ENCODE data around the gene ZFYVE27. TPM values are rescaled to one million over a fixed set of nuclear protein-coding genes. Genes with fewer than 3 reads are reported as not detected.
A peak's percentile ranks its signal among the peaks of the same experiment; 100 is the strongest.

Gene ZFYVE27
- total and polyA plus RNA-seq, 2 donors (not counting 3 experiments of a cell fraction or from before 2014, with no cell fraction given) = 16.3 to 24.2 TPM

GRCh38 chr10:97729014-97729413 lies 7.9 kb upstream of the ZFYVE27 start:
- H3K27me3 ChIP-seq (ENCODE audit: control insufficient read depth in 2 of 2, insufficient read depth in 2 of 2, low read length in 2 of 2) = no peaks in the 10 kb centered on the region
- no peak overlapping the region for H3K4me3 ChIP-seq (replicated peaks in 1 of 3; ENCODE audit: insufficient read depth in 1 of 3, low read depth in 1 of 3, low read length in 3 of 3)
- H2AFZ ChIP-seq (ENCODE audit: low read depth, low read length) = no peak overlapping the region
- CTCF ChIA-PET = interaction anchor here (2.8 to 21.8 kb wide), 3 partner anchors 19 to 52 kb away, joined by 20 to 863 read pairs (median 58); partner anchors contain the start of genes AVPI1 and MARVELD1
- intact Hi-C loops (cut with micrococcal nuclease) (no loop called here), dilution Hi-C loops (cut with MboI; ENCODE audit: extremely low pct_ligation_motif_present, low sequenced_read_pairs) (no loop called here)
- no peak overlapping the region for H3K27ac ChIP-seq (ENCODE audit: insufficient read depth, low read depth, low read length)
- no peak for DNase-seq (ENCODE audit: low read depth, low spot score)
- TF ChIP-seq MYC (IDR thresholded peaks at IDR 0.05; ENCODE audit: low read depth, low read length) = no peak
- POLR2A ChIA-PET = no interaction called here
- H3K4me2 ChIP-seq (ENCODE audit: insufficient read depth, low read length) = no peak overlapping the region
- no TSS peak for BruUV-seq (replicated peaks)
- H3K36me3 ChIP-seq (ENCODE audit: control insufficient read depth in 2 of 2, extremely low read depth in 1 of 2, insufficient read depth in 2 of 2, low read length in 2 of 2) = no peaks in the 10 kb centered on the region
- no peaks in the 10 kb centered on the region for H3K9me1 ChIP-seq (replicated peaks; ENCODE audit: control insufficient read depth, extremely low read depth, insufficient read depth, low read length)
- no peak overlapping the region for H3K9ac ChIP-seq (replicated peaks; ENCODE audit: extremely low read depth, insufficient read depth, low read length)
- FAIRE-seq = no peak
- no peaks in the 10 kb centered on the region for H3K79me2 ChIP-seq (ENCODE audit: control insufficient read depth, insufficient read depth, low read length)
- H3K4me1 ChIP-seq (ENCODE audit: control insufficient read depth, extremely low read depth, insufficient read depth, low read length) = peaks cover 8% of the 10 kb centered on the region
- no peaks in the 10 kb centered on the region for H4K20me1 ChIP-seq (replicated peaks; ENCODE audit: control insufficient read depth, extremely low read depth, insufficient read depth, low read length)
- H3K9me3 ChIP-seq (replicated peaks; ENCODE audit: control insufficient read depth, insufficient read depth, low read length) = no peaks in the 10 kb centered on the region

GRCh38 chr10:97731346-97732051 lies 5.4 kb upstream of the ZFYVE27 start:
- TF ChIP-seq POLR2AphosphoS5 (IDR thresholded peaks at IDR 0.05; ENCODE audit: insufficient read depth, low read depth, low read length) (no peak), CTCF (IDR thresholded peaks at IDR 0.05; ENCODE audit: extremely low read depth in 1 of 2, insufficient read depth in 1 of 2, low read depth in 1 of 2, low read length in 2 of 2) (peak; percentile 82), MYC (IDR thresholded peaks at IDR 0.05; ENCODE audit: low read depth, low read length) (no peak)
- Histone ChIP-seq H4K20me1 (replicated peaks; ENCODE audit: control insufficient read depth, extremely low read depth, insufficient read depth, low read length) (no peaks in the 10 kb centered on the region), H2AFZ (ENCODE audit: low read depth, low read length) (peak overlapping the region; percentile 7), H3K4me1 (ENCODE audit: control insufficient read depth, extremely low read depth, insufficient read depth, low read length) (peaks cover 6% of the 10 kb centered on the region), H3K4me2 (ENCODE audit: insufficient read depth, low read length) (no peak overlapping the region), H3K27ac (ENCODE audit: insufficient read depth, low read depth, low read length) (no peak overlapping the region), H3K79me2 (ENCODE audit: control insufficient read depth, insufficient read depth, low read length) (no peaks in the 10 kb centered on the region), H3K9me1 (replicated peaks; ENCODE audit: control insufficient read depth, extremely low read depth, insufficient read depth, low read length) (no peaks in the 10 kb centered on the region), H3K9ac (replicated peaks; ENCODE audit: extremely low read depth, insufficient read depth, low read length) (no peak overlapping the region), H3K27me3 (ENCODE audit: control insufficient read depth in 2 of 2, insufficient read depth in 2 of 2, low read length in 2 of 2) (no peaks in the 10 kb centered on the region), H3K36me3 (ENCODE audit: control insufficient read depth in 2 of 2, extremely low read depth in 1 of 2, insufficient read depth in 2 of 2, low read length in 2 of 2) (no peaks in the 10 kb centered on the region), H3K9me3 (replicated peaks; ENCODE audit: control insufficient read depth, insufficient read depth, low read length) (no peaks in the 10 kb centered on the region), H3K4me3 (replicated peaks in 1 of 3; ENCODE audit: insufficient read depth in 1 of 3, low read depth in 1 of 3, low read length in 3 of 3) (no peak overlapping the region)
- FAIRE-seq = peak; percentile 99
- ChIA-PET POLR2A (no interaction called here), CTCF (interaction anchor here (0.8 to 21.8 kb wide), 7 partner anchors 8 to 54 kb away, joined by 3 to 863 read pairs (median 7); partner anchors contain the start of genes AVPI1 and MARVELD1)
- intact Hi-C loops (cut with micrococcal nuclease) = loop anchor here (1.0 to 10.0 kb wide), 6 partner anchors 22 to 237 kb away; partner anchors contain the start of genes ANKRD2, AVPI1, MMS19 and UBTD1
- dilution Hi-C loops (cut with MboI; ENCODE audit: extremely low pct_ligation_motif_present, low sequenced_read_pairs) = no loop called here
- peak; percentile 79 for DNase-seq (ENCODE audit: low read depth, low spot score)
- BruUV-seq (replicated peaks) = no TSS peak
